ENCODE measurements around the gene RAB3GAP2.
"Not testable (repeated sequence)": the region's sequence is repeated elsewhere in the genome, so short reads cannot be mapped to it uniquely, and the experiment has no call there.

Gene RAB3GAP2

GRCh38 chr1:220127076-220127475 is 145.2 kb downstream of the RAB3GAP2 start:
- no peak overlapping the region for H3K27ac ChIP-seq
- no peak for TF ChIP-seq ZFX (IDR thresholded peaks at IDR 0.05)
- no peak for TF ChIP-seq CTCF (conservative IDR thresholded peaks at IDR 0.05)

- no peak overlapping the region for H3K27ac ChIP-seq
- TF ChIP-seq ZFX (IDR thresholded peaks at IDR 0.05), result no peak
- no peak for TF ChIP-seq CTCF (conservative IDR thresholded peaks at IDR 0.05)
Measured at GRCh38 chr1:220124542-220124941, 147.7 kb downstream of the RAB3GAP2 start.

GRCh38 chr1:220123889-220124288 is 148.4 kb downstream of the RAB3GAP2 start:
- no peak overlapping the region for H3K27ac ChIP-seq
- TF ChIP-seq CTCF (conservative IDR thresholded peaks at IDR 0.05) (peak; percentile 64), ZFX (IDR thresholded peaks at IDR 0.05) (no peak)

- H3K27ac ChIP-seq, result no peak overlapping the region
- TF ChIP-seq ZFX (IDR thresholded peaks at IDR 0.05) (no peak), CTCF (conservative IDR thresholded peaks at IDR 0.05) (no peak)
Measured at GRCh38 chr1:220123066-220123465, 149.2 kb downstream of the RAB3GAP2 start.

- H3K27ac ChIP-seq, result no peak overlapping the region
- TF ChIP-seq CTCF (conservative IDR thresholded peaks at IDR 0.05), result no peak
- no peak for TF ChIP-seq ZFX (IDR thresholded peaks at IDR 0.05)
Measured at GRCh38 chr1:220121791-220122530, 150.3 kb downstream of the RAB3GAP2 start.

- TF ChIP-seq CTCF (conservative IDR thresholded peaks at IDR 0.05) (no peak), ZFX (IDR thresholded peaks at IDR 0.05) (no peak)
- no peak overlapping the region for H3K27ac ChIP-seq
Measured at GRCh38 chr1:220119043-220119512, 153.2 kb downstream of the RAB3GAP2 start.

GRCh38 chr1:220113136-220113695 is 159.0 kb downstream of the RAB3GAP2 start:
- TF ChIP-seq ZFX (IDR thresholded peaks at IDR 0.05) (no peak), CTCF (conservative IDR thresholded peaks at IDR 0.05) (peak; percentile 87)
- no peak overlapping the region for H3K27ac ChIP-seq

GRCh38 chr1:220112600-220112999 is 159.7 kb downstream of the RAB3GAP2 start:
- not testable (repeated sequence) for H3K27ac ChIP-seq

- H3K27ac ChIP-seq, result not testable (repeated sequence)
Measured at GRCh38 chr1:220110473-220110872, 161.8 kb downstream of the RAB3GAP2 start.
